Measurements from ENCODE around the gene MINDY4. TPM values are rescaled to one million over a fixed set of nuclear protein-coding genes. Genes with fewer than 3 reads are reported as not detected.

Gene MINDY4
- total RNA-seq, 1 experiment from 2014 or later, result 1.5 TPM

- H3K79me2 ChIP-seq (ENCODE audit: low read length), result no peaks in the 10 kb centered on the region
These were observed 110.2 kb downstream of the MINDY4 start for GRCh38 chr7:30881448-30881847.

GRCh38 chr7:30884881-30885280, 113.7 kb downstream of the MINDY4 start:
- Histone ChIP-seq H3K36me3 (ENCODE audit: insufficient read depth, low read length) (no peaks in the 10 kb centered on the region), H3K9ac (ENCODE audit: low read length) (peak overlapping the region; percentile 50), H3K27me3 (ENCODE audit: low read length) (no peaks in the 10 kb centered on the region; the same call in 1 of the 2 replicates), H3K9me3 (ENCODE audit: low read length) (no peaks in the 10 kb centered on the region), H2AFZ (ENCODE audit: low read length) (no peak overlapping the region; the same call in 1 of the 2 replicates), H4K20me1 (ENCODE audit: insufficient read depth, low read depth, low read length) (no peaks in the 10 kb centered on the region), H3K4me3 (ENCODE audit: low read length) (peak overlapping the region; percentile 29), H3K9me2 (replicated peaks; ENCODE audit: insufficient read depth, low read length) (no peaks in the 10 kb centered on the region), H3K4me2 (ENCODE audit: low read depth, low read length, poor library complexity, severe bottlenecking) (peak overlapping the region; percentile 77), H3K4me1 (ENCODE audit: low read length) (peaks cover 49% of the 10 kb centered on the region), H3K79me2 (ENCODE audit: low read length) (no peaks in the 10 kb centered on the region), H3K27ac (ENCODE audit: low read length) (peak overlapping the region; percentile 81)
- peak; percentile 86 for DNase-seq

More at GRCh38 chr7:30881448-30881847, 110.2 kb downstream of the MINDY4 start:
- Histone ChIP-seq H3K4me1 (ENCODE audit: low read length) (peaks cover 42% of the 10 kb centered on the region), H3K9ac (ENCODE audit: low read length) (no peak overlapping the region), H3K27me3 (ENCODE audit: low read length) (no peaks in the 10 kb centered on the region), H2AFZ (ENCODE audit: low read length) (no peak overlapping the region), H4K20me1 (ENCODE audit: insufficient read depth, low read depth, low read length) (no peaks in the 10 kb centered on the region), H3K4me3 (ENCODE audit: low read length) (no peak overlapping the region), H3K9me3 (ENCODE audit: low read length) (no peaks in the 10 kb centered on the region), H3K27ac (ENCODE audit: low read length) (no peak overlapping the region), H3K9me2 (replicated peaks; ENCODE audit: insufficient read depth, low read length) (no peaks in the 10 kb centered on the region), H3K36me3 (ENCODE audit: insufficient read depth, low read length) (no peaks in the 10 kb centered on the region), H3K4me2 (ENCODE audit: low read depth, low read length, poor library complexity, severe bottlenecking) (no peak overlapping the region)
- no peak for DNase-seq

- no peak overlapping the region for H3K27ac ChIP-seq (ENCODE audit: low read length)
- H3K79me2 ChIP-seq (ENCODE audit: low read length), result no peaks in the 10 kb centered on the region
- no peak overlapping the region for H3K9ac ChIP-seq (ENCODE audit: low read length)
- no peaks in the 10 kb centered on the region for H3K9me2 ChIP-seq (replicated peaks; ENCODE audit: insufficient read depth, low read length)
- H2AFZ ChIP-seq (ENCODE audit: low read length), result no peak overlapping the region
- DNase-seq, result no peak
- peaks cover 49% of the 10 kb centered on the region for H3K4me1 ChIP-seq (ENCODE audit: low read length)
- no peak overlapping the region for H3K4me2 ChIP-seq (ENCODE audit: low read depth, low read length, poor library complexity, severe bottlenecking)
- no peaks in the 10 kb centered on the region for H4K20me1 ChIP-seq (ENCODE audit: insufficient read depth, low read depth, low read length)
- no peaks in the 10 kb centered on the region for H3K36me3 ChIP-seq (ENCODE audit: insufficient read depth, low read length)
- H3K27me3 ChIP-seq (ENCODE audit: low read length), result peaks cover 6% of the 10 kb centered on the region; the same call in 1 of the 2 replicates
- no peak overlapping the region for H3K4me3 ChIP-seq (ENCODE audit: low read length)
- H3K9me3 ChIP-seq (ENCODE audit: low read length), result peaks cover 2% of the 10 kb centered on the region; the same call in 1 of the 2 replicates
These were observed 115.4 kb downstream of the MINDY4 start for GRCh38 chr7:30886608-30887011.

DNA sequence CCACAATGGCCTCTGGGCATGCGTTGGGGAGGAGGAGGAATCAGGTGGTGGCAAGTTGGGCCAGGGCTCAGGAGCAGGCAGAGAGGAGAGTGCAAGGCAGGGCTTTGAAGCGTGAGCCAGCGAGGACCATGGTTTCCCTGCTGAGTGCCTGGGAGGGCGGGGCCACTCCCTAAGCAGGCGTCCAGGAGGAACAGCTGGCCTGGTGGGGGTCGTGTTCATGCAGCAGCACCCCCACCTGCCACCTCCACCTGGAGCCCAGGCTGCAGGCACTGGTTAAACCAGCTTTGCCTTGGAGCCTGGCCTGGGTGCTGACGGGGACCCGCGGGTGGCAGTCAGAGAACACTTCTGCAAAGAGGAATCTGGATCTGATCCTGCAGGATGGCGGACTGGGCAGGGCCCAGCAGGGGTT, 116.3 kb downstream of the MINDY4 start:
- H3K79me2 ChIP-seq (ENCODE audit: low read length), result no peaks in the 10 kb centered on the region
- H3K27ac ChIP-seq (ENCODE audit: low read length), result no peak overlapping the region
- H3K9me3 ChIP-seq (ENCODE audit: low read length), result peaks cover 2% of the 10 kb centered on the region; the same call in 1 of the 2 replicates
- no peak for DNase-seq
- H3K9me2 ChIP-seq (replicated peaks; ENCODE audit: insufficient read depth, low read length), result no peaks in the 10 kb centered on the region
- peaks cover 49% of the 10 kb centered on the region for H3K4me1 ChIP-seq (ENCODE audit: low read length)
- H3K9ac ChIP-seq (ENCODE audit: low read length), result no peak overlapping the region
- peaks cover 6% of the 10 kb centered on the region; the same call in 1 of the 2 replicates for H3K27me3 ChIP-seq (ENCODE audit: low read length)
- H3K4me2 ChIP-seq (ENCODE audit: low read depth, low read length, poor library complexity, severe bottlenecking), result no peak overlapping the region
- no peaks in the 10 kb centered on the region for H4K20me1 ChIP-seq (ENCODE audit: insufficient read depth, low read depth, low read length)
- H2AFZ ChIP-seq (ENCODE audit: low read length), result no peak overlapping the region
- no peak overlapping the region for H3K4me3 ChIP-seq (ENCODE audit: low read length)
- H3K36me3 ChIP-seq (ENCODE audit: insufficient read depth, low read length), result no peaks in the 10 kb centered on the region

GRCh38 chr7:30888747-30889146, 117.5 kb downstream of the MINDY4 start:
- peaks cover 6% of the 10 kb centered on the region; the same call in 1 of the 2 replicates for H3K27me3 ChIP-seq (ENCODE audit: low read length)
- no peaks in the 10 kb centered on the region for H3K9me2 ChIP-seq (replicated peaks; ENCODE audit: insufficient read depth, low read length)
- no peak overlapping the region for H3K9ac ChIP-seq (ENCODE audit: low read length)
- no peak for DNase-seq
- H3K4me1 ChIP-seq (ENCODE audit: low read length), result peaks cover 39% of the 10 kb centered on the region
- H3K27ac ChIP-seq (ENCODE audit: low read length), result no peak overlapping the region
- H3K4me3 ChIP-seq (ENCODE audit: low read length), result no peak overlapping the region
- H3K36me3 ChIP-seq (ENCODE audit: insufficient read depth, low read length), result no peaks in the 10 kb centered on the region
- H3K4me2 ChIP-seq (ENCODE audit: low read depth, low read length, poor library complexity, severe bottlenecking), result no peak overlapping the region
- H2AFZ ChIP-seq (ENCODE audit: low read length), result no peak overlapping the region
- no peaks in the 10 kb centered on the region for H3K79me2 ChIP-seq (ENCODE audit: low read length)
- peaks cover 2% of the 10 kb centered on the region; the same call in 1 of the 2 replicates for H3K9me3 ChIP-seq (ENCODE audit: low read length)
- H4K20me1 ChIP-seq (ENCODE audit: insufficient read depth, low read depth, low read length), result no peaks in the 10 kb centered on the region

DNA sequence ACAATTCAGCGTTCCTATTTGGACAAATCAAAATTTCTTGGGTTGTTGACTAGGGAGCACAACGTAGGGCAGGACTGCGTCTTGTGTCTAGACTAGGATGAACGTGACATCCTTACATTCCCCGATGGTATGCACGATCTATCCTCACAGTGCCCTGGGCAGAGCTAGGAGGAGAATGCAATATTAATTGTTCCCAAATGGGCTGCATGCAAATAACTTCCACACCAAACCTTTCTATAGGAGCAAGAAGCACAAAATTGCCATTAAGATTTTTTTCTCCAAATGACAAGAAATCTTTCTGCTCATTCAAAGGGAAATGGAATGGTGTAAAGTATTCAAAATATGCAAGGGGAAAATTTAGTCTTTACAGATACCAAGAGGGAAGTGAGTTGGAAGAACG, 119.0 kb downstream of the MINDY4 start:
- Histone ChIP-seq H3K4me3 (ENCODE audit: low read length) (no peak overlapping the region), H4K20me1 (ENCODE audit: insufficient read depth, low read depth, low read length) (no peaks in the 10 kb centered on the region), H3K79me2 (ENCODE audit: low read length) (no peaks in the 10 kb centered on the region), H2AFZ (ENCODE audit: low read length) (no peak overlapping the region), H3K4me1 (ENCODE audit: low read length) (peaks cover 33% of the 10 kb centered on the region), H3K27ac (ENCODE audit: low read length) (no peak overlapping the region), H3K9me2 (replicated peaks; ENCODE audit: insufficient read depth, low read length) (no peaks in the 10 kb centered on the region), H3K9ac (ENCODE audit: low read length) (no peak overlapping the region), H3K4me2 (ENCODE audit: low read depth, low read length, poor library complexity, severe bottlenecking) (no peak overlapping the region), H3K27me3 (ENCODE audit: low read length) (peaks cover 6% of the 10 kb centered on the region; the same call in 1 of the 2 replicates), H3K9me3 (ENCODE audit: low read length) (peaks cover 2% of the 10 kb centered on the region; the same call in 1 of the 2 replicates), H3K36me3 (ENCODE audit: insufficient read depth, low read length) (no peaks in the 10 kb centered on the region)
- no peak for DNase-seq

GRCh38 chr7:30893357-30893756, 122.1 kb downstream of the MINDY4 start:
- Histone ChIP-seq H2AFZ (ENCODE audit: low read length) (no peak overlapping the region), H3K36me3 (ENCODE audit: insufficient read depth, low read length) (no peaks in the 10 kb centered on the region), H3K4me3 (ENCODE audit: low read length) (no peak overlapping the region), H3K9ac (ENCODE audit: low read length) (no peak overlapping the region), H3K4me1 (ENCODE audit: low read length) (peaks cover 18% of the 10 kb centered on the region), H3K9me2 (replicated peaks; ENCODE audit: insufficient read depth, low read length) (no peaks in the 10 kb centered on the region), H3K4me2 (ENCODE audit: low read depth, low read length, poor library complexity, severe bottlenecking) (no peak overlapping the region), H4K20me1 (ENCODE audit: insufficient read depth, low read depth, low read length) (no peaks in the 10 kb centered on the region), H3K27me3 (ENCODE audit: low read length) (peaks cover 6% of the 10 kb centered on the region; the same call in 1 of the 2 replicates), H3K9me3 (ENCODE audit: low read length) (peaks cover 2% of the 10 kb centered on the region; the same call in 1 of the 2 replicates), H3K79me2 (ENCODE audit: low read length) (no peaks in the 10 kb centered on the region), H3K27ac (ENCODE audit: low read length) (no peak overlapping the region)
- no peak for DNase-seq

DNA sequence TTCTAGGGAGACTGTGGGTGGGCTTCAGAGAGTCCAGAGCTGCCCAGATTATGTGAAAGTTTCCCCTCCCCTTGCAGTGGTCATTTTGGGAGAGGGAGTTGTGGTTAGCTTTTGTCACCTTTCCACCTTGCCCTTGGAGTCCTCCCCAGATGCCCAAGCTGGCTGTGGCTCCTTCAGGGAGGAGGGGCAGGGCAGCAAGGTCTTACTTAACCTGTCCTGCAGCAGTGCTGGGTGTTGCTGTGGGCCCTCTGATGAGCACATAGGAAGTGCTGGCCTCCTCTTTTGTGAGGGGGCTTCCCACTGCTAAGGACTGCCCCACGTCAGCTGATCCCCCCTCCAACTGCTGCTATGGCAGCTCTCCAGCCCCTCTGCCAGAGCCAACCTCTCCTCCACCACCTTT, 122.8 kb downstream of the MINDY4 start:
- no peaks in the 10 kb centered on the region for H3K9me2 ChIP-seq (replicated peaks; ENCODE audit: insufficient read depth, low read length)
- H3K27me3 ChIP-seq (ENCODE audit: low read length), result peaks cover 6% of the 10 kb centered on the region; the same call in 1 of the 2 replicates
- peaks cover 2% of the 10 kb centered on the region; the same call in 1 of the 2 replicates for H3K9me3 ChIP-seq (ENCODE audit: low read length)
- no peak overlapping the region for H3K4me3 ChIP-seq (ENCODE audit: low read length)
- H4K20me1 ChIP-seq (ENCODE audit: insufficient read depth, low read depth, low read length), result no peaks in the 10 kb centered on the region
- no peak overlapping the region for H3K27ac ChIP-seq (ENCODE audit: low read length)
- DNase-seq, result no peak
- no peaks in the 10 kb centered on the region for H3K36me3 ChIP-seq (ENCODE audit: insufficient read depth, low read length)
- H3K4me2 ChIP-seq (ENCODE audit: low read depth, low read length, poor library complexity, severe bottlenecking), result no peak overlapping the region
- peaks cover 18% of the 10 kb centered on the region for H3K4me1 ChIP-seq (ENCODE audit: low read length)
- H2AFZ ChIP-seq (ENCODE audit: low read length), result no peak overlapping the region
- no peak overlapping the region for H3K9ac ChIP-seq (ENCODE audit: low read length)
- H3K79me2 ChIP-seq (ENCODE audit: low read length), result no peaks in the 10 kb centered on the region

Measured in Karpas-422 (cell line).